Stimulated activated CD8-positive, alpha-beta memory T cell treated with anti-CD3 and anti-CD28 coated beads, Interleukin-15, amount 100 ng/mL, for 48 hours (primary cell): ENCODE results near the gene CORO7.

Experiments used
- DNase-seq, 2 donors: peaks; one replicate each; pipeline ENCODE4 v3.0.0-alpha.2; 2020; ENCODE audit warnings: low read depth in 2 of 2

Gene CORO7

DNA sequence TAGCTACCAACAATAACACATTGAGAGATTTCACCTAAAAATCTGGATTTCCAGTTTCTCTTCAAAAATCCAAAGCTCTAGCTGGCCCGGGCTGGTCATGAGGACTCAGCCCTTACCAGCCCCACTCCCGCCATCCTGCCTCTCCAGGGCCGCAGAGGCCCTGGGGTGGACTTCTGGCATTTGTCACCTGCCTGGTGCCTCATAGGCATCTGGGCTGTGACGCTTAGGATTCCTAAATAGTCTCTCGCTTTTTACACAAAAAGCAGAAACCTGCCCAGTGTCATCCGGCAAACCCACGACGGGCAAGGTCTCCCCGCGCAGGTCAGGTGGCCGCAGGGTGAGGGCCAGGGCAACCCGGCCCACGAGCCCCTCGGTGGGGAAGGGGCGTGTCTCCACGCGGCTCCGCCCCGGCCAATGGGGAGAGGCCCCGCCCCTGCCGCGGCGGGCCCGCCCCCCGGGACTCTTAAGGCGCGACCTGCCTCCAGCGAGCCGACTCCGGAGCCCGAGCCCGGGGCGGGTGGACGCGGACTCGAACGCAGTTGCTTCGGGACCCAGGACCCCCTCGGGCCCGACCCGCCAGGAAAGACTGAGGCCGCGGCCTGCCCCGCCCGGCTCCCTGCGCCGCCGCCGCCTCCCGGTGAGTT is 44.9 kb downstream of the CORO7 start, which contains the start of gene VASN:
VASN (plus strand) TSS at position 492 of the 644 bp plus-strand sequence. CDS start 9,030 bp downstream, outside the sequence.
- DNase-seq: peak; percentile 56 to 57

DNA sequence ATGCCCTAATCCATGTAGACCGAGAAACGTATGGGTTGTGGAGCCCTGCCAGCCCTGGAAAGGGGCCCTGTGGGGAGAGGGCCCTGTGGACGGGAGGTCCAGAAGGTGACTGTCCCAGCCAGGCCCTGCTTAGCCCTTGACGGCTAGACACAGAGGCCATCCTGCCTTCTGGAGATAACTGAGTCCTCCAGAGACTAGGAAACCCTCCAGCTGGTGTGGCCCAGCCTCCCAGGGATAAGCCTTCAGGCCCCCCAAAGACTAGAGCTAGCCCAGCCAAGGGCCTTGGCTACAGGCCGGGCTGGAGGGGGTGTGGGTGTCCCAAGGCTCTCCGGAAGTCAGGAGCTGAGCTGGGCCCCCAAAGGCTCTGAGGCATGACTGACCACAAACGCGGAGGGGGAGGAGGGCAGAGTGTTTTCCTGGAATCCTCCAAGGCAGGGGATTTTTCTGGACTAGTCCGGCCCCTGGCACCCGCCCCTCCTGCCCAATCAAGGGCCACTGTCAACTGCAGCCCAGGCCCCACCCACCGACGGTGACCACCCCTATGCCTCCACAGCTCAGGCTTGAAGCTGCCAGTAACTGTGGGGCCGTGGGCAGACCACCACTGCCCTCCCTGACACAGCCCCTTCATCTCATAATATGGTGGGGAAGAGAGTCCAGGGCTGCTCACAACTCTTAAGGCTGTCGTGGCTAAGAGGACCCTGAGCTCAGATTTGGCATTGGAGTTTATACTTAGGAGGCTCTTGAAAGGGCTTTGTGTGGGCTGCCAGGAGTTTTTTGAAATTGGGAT is 45.6 kb downstream of the CORO7 start:
- no peak for DNase-seq

DNA sequence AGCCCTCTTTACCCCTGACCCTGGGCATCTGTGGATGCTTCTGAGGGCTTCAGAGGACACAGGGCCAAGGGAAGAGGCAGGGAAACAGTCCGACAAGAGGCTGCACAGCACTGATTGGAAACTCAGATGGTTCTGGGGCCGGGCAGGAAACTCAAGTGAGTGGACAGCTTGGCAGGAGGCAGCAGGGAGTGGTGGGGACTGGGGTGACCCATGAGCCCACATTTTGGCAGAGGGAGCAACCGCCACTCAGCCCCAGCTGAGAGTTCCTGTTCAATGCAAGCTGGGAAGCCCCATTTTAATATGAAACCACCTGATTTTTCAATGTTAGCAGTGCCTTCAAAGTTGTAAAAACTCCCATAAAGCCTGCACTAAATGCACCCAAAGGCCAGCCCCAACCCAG is 46.2 kb downstream of the CORO7 start:
- DNase-seq: no peak

DNA sequence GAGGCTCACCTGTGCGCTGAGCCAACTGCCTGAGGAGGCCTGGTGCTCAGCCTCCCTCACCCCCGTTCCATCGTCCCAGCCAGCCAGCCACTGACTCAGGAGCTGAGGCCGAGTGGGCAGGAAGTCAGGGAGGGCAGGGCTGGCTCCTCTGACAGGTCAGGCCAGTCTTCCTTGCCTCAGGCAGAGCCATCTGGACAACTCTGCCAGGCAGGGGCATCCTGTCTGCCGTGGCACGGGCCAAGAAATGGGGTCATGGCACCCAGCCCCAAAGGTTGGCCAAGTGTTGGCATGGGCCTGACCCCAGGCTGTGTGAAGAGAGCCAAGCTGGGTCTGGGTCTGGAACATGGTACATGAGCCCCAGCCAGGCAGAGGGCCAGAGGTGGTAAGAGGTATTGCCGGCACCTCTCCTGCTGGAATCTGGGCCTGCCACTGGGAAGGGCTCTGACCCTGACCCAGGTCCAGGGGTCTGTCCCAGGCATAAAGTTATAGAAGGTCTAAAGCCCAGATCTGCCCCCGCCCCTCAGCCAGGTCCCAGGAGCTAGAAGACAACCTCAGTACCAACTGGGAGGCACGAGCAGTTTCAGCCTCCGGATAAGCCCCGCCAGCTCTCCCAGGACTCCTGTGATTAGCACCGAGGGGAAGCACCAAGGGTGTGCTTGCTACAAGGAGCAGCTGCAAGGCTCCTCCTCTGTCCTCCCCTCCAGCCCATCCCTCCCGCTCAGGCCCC is 47.2 kb downstream of the CORO7 start:
- no peak for DNase-seq

DNA sequence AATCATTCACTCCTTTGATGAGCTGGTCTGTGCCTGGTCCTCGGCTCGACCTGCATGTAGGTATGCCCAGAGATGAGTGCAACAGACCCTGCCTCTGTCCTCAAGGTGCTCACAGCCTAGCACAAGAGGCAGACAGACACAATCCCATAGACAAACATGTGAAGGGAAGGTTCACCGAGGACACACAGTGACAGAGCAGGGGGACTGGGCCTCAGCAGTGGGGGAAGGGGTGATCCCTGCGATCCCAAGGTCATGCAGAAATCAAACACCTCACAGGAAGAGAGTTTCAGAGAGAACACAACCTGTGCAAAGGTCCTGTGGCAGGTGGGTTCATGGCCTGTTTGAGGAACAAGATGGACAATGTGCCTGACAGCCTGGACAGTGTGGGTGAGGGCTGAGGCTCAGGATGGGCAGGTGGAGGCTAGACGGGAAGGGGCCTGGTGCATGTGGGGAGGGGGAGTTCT is 49.0 kb downstream of the CORO7 start:
- DNase-seq: no peak

DNA sequence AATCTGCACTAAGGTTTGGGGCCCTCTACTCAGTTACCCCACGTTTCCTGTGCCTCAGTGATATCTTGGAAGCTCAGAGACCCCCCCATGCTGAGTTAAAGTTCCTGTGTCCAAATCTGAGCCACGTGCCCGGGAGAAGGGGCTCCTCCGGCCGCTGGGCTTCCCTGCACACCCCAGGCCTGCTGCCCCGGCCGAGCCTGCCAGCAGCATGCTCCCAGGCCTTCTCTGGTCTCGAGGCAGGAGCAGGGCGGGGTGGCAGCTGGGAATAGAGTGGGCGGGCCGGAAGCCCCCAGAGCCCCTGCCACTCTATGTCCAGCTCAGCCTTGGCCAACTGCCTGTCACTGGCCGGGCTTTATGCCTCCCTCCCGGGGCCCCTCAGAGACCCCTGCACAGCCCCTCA is 50.4 kb downstream of the CORO7 start:
- DNase-seq: no peak

DNA sequence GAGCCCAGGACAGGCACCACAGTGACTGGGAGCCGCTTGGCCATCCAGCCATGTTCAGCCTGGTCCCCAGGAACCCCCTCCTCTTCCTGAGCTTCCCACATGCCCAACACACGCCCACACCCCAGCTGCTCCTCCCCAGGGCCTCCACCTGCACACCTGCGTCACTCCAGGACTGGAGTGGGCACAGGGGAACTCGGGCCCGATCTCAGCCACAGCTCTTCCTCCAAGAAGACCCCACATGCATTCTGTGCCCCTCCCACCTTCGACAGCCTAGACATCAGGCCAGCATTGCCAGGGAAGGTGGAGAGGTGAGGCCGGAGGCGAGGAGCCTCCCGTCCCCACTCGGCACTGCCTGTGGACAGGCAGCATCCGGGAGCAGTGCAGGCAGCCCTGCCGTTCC is 50.8 kb downstream of the CORO7 start:
- DNase-seq: no peak

DNA sequence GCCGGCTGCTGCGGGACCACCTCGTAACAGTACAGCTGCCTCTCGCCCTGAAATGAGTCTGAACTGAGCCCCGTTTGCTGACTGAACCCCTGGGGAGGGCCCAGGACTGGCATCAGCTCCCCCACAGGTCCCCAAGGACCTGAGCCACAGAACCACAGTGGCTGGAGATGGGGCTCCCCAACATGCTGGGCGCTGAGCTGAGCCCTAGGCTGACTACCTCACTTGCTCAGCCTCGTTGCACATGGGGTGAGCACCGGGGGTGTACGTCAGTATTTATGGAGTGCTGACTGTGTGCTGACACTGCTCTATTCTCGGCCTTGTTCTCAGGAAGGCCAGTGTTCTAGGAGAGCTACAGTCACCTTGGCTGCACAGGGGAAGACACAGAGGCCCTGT is 51.4 kb downstream of the CORO7 start:
- no peak for DNase-seq

DNA sequence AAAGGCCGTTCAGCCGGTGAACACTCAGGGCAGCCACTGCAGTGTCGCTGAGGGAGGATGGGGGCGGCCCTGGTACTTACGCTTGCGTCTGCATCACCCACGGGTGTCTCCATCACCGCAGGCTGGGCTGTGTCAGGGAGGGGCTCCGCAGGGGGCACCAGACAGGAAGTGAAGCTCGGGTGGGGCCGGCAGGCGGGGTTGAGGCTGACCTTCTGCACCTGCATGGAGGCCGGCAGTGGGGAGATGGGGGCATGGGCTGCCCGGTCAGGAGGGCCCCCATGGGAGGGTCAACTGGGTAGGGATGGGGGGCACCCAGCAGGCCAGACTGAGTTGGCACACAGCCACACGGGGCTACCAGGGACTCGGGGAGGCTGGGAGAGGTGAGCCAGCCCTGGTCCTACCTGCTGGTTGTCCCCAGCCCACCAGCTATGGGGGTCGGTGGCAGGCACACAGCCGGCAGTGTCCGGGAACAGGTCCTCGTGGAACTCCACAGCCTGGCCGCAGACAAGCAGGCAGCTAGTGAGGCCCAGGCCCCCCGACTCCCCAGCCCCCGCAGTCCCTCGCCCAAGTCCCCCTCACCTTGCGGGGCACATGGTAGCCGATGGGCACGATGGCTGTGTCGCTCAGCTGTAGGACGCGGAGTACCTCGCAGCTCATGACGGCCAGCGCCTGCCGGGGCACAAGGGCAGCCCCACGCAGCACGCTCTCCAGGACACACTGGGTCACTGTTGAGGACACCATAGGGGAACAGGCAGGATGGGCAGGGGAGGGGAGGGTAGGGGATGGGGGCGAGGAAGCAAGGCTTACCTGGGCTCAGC is 52.0 kb downstream of the CORO7 start:
- no peak for DNase-seq

DNA sequence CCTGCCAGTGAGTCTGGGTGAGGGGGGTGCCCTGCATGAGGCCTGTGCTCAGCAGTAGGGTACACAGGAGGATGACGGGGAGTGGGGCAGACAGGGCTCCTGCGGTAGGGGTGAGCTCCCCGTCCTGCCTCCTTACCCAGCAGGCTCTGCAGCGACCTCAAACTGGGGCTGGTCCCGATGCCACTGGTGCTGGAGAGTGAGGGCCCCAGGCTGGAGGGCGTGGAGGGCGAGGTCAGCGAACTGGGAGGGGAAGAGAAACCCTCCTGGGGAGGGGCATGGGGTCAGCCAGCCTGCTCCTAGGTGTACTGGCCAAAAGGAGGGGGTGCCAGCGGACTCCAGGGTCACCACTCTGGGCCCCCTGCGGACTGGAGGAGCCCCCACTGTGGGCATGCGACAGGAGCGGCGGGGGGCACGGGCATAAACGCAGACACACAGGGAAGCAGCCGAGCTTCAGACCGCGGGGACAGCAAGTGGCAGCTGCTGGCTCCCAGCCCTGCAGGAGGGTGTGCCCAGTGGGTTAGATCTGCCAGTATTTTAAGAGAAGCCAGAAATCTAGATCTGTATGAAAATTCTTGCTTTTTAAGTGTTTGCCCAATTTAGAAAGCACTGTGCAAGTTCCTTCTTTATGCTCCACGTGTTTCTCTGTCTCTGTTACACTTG is 53.8 kb downstream of the CORO7 start:
- DNase-seq: no peak

DNA sequence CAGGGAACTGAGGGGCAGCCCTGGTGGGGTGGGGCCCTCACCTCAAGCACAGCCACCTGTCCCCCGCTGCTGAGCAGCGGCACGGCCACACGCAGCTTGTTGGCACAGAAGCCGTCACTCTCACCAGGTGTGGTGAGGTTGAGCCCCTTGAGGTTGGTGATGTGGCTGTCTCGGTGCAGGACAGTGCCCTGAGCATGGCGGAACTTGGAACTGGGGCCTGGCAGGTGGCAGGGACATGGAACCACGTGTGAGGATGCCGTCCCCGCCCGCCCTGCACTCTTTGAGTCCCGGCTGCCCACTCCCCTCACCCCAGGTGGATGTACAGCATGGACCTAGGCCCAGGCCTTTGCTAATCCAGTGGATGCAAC is 54.5 kb downstream of the CORO7 start:
- no peak for DNase-seq

DNA sequence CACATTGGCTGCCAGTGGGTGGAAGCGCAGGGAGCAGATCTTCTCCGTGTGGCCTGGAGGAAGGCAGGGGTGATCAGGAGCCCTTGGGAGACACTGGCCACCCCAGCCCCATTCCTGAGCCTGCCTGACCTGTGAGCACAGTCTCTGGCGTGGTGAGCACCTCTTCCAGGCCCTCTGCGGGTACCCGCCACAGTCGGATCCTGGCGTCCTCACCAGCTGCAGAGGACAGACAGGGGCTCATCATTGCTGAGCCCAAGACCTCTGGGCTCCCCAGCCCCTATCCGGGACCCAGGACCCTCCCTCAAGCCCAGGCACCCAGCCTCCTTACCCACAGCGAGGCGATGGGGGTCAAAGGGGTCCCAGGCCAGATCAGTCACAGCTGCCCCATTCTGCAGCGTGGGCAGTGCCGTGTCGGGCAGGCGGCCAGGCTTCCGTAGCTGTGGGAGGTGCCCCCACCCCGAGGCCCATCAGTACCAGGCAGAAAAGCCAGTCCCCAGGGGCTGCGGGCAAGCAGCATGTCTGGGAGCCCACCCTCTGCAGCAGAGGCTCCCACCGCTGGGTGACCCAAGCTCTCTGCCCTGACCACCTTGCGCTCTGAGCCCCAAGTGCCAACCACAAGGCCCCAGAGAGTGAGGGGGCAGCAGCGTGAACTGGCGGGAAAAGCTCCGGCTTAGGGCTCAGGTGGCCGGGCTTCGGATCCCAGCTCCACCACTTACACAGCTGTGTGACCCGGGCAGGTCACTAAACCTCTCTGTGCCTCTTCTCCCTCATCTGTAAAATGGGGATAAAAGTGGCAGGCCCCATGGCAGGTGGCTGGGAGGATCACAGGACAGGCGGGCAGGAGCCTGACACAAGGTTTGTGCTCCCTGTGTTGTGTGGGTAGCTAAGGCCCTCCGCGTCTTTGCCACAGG is 55.1 kb downstream of the CORO7 start:
- DNase-seq: no peak

DNA sequence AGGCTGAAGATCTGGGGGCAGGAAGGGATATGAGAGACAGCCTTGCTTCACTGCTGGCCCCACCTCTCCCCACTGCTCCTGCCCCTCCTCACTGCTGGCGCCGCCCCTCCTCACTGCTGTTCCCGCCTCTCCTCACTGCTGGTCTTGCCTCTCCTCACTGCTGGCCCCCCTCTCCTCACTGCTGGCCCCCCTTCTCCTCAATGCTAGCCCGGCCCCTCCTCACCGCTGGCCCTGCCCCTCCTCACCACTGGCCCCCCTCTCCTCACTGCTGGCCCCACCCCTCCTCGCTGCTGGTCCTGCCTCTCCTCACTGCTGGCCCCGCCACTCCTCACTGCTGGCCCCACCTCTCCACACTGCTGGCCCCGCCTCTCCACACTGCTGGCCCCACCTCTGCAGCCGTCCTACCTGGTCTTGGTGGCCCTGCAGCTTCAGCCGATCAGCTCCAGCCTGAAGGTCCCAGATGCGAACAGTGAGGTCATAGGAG is 55.8 kb downstream of the CORO7 start:
- DNase-seq: no peak

DNA sequence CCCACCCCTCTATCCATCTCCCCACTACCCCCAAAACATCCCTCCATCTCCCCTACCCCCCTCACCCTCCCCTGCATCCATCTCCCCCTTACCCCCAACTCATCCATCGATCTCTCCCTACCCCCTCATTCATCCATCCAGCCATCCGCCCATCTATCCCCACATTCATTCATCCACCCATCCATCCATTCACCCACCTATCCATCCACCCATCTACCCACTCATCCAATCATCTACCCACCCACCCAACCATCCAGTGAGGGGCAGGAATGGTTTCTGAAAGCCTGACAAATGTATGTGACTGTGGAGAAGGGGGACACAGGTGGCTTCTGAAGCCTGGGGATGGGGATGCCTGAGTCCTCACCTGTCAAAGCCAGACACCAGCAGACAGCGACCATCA is 56.5 kb downstream of the CORO7 start:
- DNase-seq: no peak

DNA sequence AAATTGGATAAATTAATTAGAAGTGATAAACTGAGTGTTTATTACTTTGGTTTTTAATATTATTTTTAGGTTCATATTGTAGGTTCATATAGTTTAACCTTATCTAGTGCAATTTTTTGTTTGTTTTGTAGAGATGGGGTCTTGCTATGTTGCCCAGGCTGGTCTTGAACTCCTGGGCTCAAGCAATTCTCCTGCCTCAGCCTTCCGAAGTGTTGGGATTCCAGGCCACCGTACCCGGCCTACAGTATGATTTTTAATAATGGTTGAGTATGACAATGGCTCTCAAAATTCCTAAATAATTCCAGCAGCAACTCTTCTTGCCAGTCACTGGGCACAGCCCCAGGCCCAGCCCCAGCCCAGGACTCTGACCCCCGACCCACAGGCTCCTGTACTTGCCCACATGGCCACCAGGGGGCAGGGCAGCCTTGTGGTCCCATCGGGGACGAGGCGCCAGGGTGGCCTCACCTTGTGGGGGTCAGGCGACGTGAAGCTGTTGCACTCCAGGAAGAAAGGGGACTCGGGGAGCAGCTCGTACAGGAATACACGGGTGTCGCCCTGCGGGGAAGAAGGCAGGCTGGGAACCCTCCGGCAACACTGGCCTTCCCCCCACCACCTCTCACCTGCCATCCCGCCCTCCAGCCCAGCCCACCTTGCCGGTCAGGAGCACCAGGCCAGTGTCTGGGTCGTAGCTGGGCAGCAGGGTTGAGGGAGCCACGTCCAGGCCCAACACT is 57.4 kb downstream of the CORO7 start:
- peak; percentile 43 for DNase-seq

DNA sequence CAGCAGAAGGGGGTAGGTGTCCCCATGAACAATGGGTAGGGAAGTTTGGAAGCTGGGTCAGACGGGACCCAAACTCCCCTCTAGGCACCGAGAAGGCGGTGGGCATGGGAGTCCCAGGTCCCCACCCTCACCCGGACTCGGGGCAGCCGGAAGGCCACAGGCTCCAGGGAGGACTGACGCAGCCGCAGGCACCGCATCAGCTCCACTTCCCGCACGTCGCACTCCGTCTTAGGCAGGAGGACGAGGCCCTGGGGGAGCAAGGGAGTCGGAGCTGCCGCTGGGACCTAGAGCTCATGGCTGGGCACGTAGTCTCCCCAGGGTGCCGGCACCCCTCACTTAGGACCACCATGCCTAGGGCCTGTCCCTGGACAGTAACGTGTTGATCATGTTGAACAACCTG is 58.2 kb downstream of the CORO7 start:
- no peak for DNase-seq

DNA sequence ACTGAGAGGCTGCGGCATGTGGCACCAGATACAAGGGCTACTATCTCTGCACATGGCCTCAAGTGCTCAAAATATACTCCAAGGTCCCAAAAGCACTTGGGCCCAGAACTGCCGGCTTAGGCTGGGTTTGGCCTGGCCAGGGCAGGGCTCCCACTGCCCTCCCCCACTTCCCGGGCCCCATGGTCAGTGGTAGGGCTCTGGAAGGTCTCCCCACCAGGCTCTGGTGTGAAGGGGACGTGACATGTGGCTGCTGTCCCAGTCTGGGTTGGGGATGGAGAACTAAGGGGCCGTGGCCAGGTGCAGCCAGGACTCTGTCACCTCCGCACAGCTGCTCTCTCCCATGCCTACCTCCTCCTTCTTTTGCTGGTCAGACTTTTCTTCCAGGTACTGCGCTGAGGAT is 59.6 kb downstream of the CORO7 start:
- DNase-seq: no peak

DNA sequence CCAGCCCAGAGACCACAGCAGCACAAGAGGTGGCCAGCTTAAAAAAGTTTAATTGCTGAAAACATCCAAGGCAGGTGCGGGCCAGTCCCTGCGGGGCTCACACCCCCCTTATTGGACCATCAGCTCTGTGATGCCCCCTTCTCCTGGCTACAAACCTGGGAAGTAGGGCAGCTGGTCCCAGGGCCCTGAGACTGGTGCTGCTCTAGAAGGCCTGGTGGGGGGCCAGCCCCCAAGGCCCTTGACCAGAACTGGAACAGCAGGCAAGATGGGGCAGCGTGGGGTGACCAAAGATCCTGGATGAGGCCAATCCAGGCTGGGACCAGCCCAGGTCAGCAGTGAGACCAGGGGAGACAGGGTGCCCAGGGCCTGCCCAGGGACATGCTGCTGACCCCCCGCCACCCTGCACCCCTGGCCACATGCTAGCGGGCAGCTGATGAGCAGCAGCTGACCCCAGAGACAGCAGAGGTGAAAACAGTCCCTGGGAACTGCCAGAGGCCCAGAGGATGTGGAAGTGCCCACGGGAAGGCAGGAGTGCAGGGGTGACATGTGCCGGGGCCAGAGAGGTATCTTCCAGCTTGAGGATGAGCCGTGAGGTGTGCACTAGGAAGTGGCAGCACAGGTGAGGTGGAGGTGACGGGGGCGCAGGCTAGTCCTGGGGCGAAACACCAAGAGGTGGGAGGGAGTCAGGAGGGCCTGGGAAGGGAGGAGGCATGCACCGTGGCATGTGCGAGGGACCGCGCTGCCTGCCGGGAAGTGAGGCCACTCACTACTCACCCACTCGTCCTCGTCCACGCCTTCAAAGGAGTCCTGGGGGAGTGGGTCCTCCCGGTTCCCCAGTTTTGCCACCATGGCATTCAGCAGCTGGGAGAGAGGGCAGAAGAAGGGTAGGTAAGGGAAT is 61.6 kb downstream of the CORO7 start:
- DNase-seq: no peak
